ENCODE measurements around the gene SINHCAF. TPM values are rescaled to one million over a fixed set of nuclear protein-coding genes. Genes with fewer than 3 reads are reported as not detected.

SINHCAF gene
- polyA plus RNA-seq, 4 donors: 211 to 268 (median 263) TPM

DNA sequence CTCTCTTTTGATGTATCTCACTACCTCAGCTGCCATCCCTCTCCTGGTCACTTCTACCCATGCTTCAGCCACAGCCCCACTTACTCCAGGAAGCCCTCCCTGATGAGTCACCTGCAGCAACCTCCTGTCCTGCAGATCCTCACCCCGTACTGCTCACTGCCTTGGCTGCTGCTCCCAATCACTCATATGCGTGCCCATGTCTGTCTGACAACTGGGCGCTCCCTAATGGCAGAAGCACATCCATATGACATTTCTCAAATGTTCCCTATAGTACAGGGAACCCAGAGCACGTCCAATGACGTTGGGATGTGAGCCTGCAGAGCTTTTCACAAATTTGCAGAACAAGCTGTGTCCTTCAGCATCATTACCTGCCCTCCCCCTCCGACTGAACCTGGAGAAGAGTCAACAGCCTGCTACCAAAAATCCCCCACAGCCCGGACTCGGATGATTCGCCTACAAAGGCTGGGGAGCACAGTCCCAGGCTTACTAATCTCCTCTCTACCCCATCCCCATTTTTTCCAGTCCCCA lies 90.0 kb downstream of the SINHCAF start:
- no peak for DNase-seq (ENCODE audit: low read depth in 4 of 4, low spot score in 2 of 4)

- peak in 2 of 4 donors; percentile 18 to 39 for DNase-seq (ENCODE audit: low read depth in 4 of 4, low spot score in 2 of 4)
These were observed 90.7 kb downstream of the SINHCAF start for GRCh38 chr12:31234955-31235867.

GRCh38 chr12:31234053-31234840 lies 91.7 kb downstream of the SINHCAF start:
- DNase-seq (ENCODE audit: low read depth in 4 of 4, low spot score in 2 of 4): no peak

DNA sequence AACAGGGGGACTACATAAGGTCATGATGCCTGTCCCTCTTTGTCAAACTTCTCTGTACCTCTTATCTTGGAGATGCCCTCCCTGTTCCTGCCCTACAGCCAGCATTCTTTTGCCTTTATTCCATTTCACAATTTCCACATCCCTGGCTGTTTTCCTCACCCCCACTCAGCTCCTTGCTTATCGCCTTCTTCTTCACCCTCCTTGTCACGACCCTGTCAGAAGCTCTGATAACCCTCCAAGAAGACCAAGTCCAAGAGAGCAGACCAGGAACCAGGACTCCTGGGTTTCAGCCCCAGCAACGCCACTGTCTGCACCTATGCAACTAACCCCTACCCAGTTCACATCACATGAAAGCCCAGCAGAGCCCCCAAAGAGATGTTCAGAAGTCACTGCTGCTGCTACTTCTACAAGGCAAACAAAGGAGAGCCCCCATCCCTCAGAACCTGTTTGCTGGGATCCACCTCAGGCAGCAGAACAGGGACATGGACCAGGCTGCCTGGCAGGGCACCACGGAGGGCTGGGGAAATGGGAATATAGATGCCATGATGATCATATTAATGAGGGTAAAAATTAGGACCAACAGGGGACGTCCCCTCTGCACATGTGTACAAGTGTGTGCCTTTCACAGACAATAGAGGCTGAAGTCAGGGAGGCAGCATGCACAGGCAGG lies 92.8 kb downstream of the SINHCAF start:
- DNase-seq (ENCODE audit: low read depth in 4 of 4, low spot score in 2 of 4): no peak

DNA sequence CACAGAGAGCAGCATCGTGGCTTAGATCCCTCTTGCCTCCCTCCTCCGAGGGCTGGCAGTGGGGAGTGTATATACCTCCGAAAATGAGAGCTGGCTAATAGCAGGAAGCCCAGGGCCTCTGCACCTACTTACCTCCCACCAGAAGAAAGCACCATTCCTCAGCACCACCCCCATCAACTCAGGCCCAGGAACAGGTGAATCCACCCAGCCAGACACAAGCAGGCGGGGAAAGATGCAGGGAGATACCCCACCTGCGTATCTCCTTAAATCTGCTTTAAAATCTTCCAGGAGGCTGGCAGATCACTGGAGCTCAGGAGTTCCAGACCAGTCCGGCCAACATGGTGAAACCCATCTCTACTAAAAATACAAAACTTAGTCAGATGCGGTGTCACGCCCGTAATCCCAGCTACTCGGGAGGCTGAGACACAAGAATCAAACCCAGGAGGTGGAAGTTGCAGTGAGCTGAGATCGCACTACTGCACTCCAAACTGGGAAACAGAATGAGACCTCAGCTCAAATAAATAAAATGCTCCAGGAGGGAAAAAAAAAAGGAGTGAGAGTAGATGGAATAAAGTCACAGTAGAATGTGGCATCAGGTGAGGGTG lies 93.5 kb downstream of the SINHCAF start:
- no peak for DNase-seq (ENCODE audit: low read depth in 4 of 4, low spot score in 2 of 4)

DNA sequence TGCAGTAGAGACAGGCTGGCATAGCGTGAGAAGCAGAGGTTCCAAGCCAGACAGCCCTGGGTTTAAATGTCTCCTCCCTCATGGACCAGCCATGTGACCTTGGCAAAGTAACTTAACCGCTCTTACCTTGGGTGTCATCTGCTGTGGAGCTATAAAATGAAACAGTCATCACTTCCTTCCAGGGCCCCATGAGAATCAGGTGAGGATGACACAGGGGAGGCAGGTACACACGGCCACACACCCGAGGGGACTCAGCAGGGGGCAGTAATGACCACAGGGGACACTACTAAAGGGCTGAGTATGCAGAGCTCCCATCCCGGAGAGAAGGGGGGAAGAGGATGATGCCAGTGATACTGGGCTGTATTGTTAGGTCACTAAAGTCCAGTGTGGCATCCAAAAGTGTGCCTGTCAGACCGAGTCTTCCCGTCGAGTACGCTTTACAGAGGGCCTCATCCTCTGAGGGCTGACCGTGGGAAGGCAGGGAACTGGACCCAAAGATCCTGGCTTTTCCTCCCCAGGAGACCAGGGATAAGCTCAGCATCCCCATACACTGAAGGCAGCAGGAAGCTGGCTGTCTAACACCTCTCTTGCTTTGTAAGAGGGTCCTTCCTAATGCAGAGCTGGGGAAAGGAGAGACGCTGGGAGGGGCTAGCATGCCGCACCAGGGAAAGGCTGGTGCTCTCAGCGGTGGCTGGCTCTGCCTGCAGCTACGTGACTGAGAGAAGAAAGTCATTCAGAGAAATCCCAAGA lies 94.2 kb downstream of the SINHCAF start:
- DNase-seq (ENCODE audit: low read depth in 4 of 4, low spot score in 2 of 4): no peak
